ENCODE results near the gene SBF2.

- TF ChIP-seq CTCF (IDR thresholded peaks at IDR 0.05; ENCODE audit: low read length) (no peak), EZH2 (IDR thresholded peaks at IDR 0.05; ENCODE audit: borderline replicate concordance, low read length) (no peak)
These were observed 390.4 kb downstream of the SBF2 start for GRCh38 chr11:9903579-9903978.

Measured in OCI-LY1 (cell line).